ENCODE measurements around the gene LYSMD2.

Gene LYSMD2

GRCh38 chr15:51677021-51677420 lies 60.4 kb downstream of the LYSMD2 start:
- no peak for FAIRE-seq
- no peak for DNase-seq (ENCODE audit: insufficient read length, low spot score)

- FAIRE-seq (no peak), DNase-seq (ENCODE audit: insufficient read length, low spot score) (no peak)
These were observed 62.2 kb downstream of the LYSMD2 start for GRCh38 chr15:51675234-51675633.

Measured in GM19239 (cell line).